Osteoblast (primary cell): ENCODE results near the gene KRT4. TPM values are rescaled to one million over a fixed set of nuclear protein-coding genes. Genes with fewer than 3 reads are reported as not detected.

Experiments
- DNase-seq: peaks from one replicate; pipeline ENCODE4 v3.0.0; 2011; ENCODE audit warnings: low spot score, mixed read lengths; ENCODE audit not compliant: insufficient read length; ENCODE audit errors: missing footprints
- H2AFZ ChIP-seq: 2 replicates; pipeline ENCODE4 v1.6.0; 2011; ENCODE audit warnings: mild to moderate bottlenecking, low read length
- H3K27ac ChIP-seq: 2 replicates; pipeline ENCODE4 v1.5.1; 2011; ENCODE audit warnings: mild to moderate bottlenecking, low read depth, low read length, moderate library complexity
- H3K27me3 ChIP-seq: 2 replicates; pipeline ENCODE4 v1.6.0; 2012; ENCODE audit warnings: mild to moderate bottlenecking, control low read depth, inconsistent platforms, low read length, moderate library complexity; ENCODE audit not compliant: insufficient read depth
- H3K36me3 ChIP-seq: 2 replicates; pipeline ENCODE4 v1.5.1; 2011; ENCODE audit warnings: mild to moderate bottlenecking, low read length, control low read depth, moderate library complexity; ENCODE audit not compliant: insufficient read depth
- H3K4me1 ChIP-seq: 2 replicates; pipeline ENCODE4 v1.5.1; 2011; ENCODE audit warnings: mild to moderate bottlenecking, low read length, control low read depth, moderate library complexity; ENCODE audit not compliant: insufficient read depth
- H3K4me2 ChIP-seq: 2 replicates; pipeline ENCODE4 v1.6.0; 2011; ENCODE audit warnings: mild to moderate bottlenecking, low read length; ENCODE audit not compliant: insufficient read depth
- H3K4me3 ChIP-seq: fragments of 200-600 bp; sonication (generic); 3 replicates; pipeline ENCODE4 v1.5.1; 2012; ENCODE audit warnings: mild to moderate bottlenecking, low read length, inconsistent platforms; ENCODE audit not compliant: insufficient read depth
- H3K79me2 ChIP-seq: 2 replicates; pipeline ENCODE4 v1.6.0; 2012; ENCODE audit warnings: mild to moderate bottlenecking, low read length, control low read depth, inconsistent platforms; ENCODE audit not compliant: insufficient read depth
- H3K9me3 ChIP-seq: 2 replicates; pipeline ENCODE4 v1.5.1; 2011; ENCODE audit warnings: low read depth, low read length, control low read depth
- H4K20me1 ChIP-seq: 2 replicates; pipeline ENCODE4 v1.6.0; 2012; ENCODE audit warnings: mild to moderate bottlenecking, low read length, control low read depth; ENCODE audit not compliant: insufficient read depth
- CTCF ChIP-seq: IDR thresholded peaks from 2 replicates; pipeline ENCODE4 v1.5.1; 2011; ENCODE audit warnings: mild to moderate bottlenecking, low read depth, low read length, moderate library complexity; ENCODE audit errors: extremely low read depth
- total RNA-seq: library from RNA; depleted of rRNA; stranded (reverse); fragments of >200 nt; gene quantifications from 2 replicates; pipeline ENCODE4 v1.2.3, GENCODE V29; 2012

KRT4 gene
- total RNA-seq, 1 donor = not detected

GRCh38 chr12:52776913-52777395, 37.0 kb downstream of the KRT4 start, which contains the start of gene KRT76:
TSS of gene KRT76 (minus strand) at chr12:52777345. CDS start at chr12:52777291, 54 bp downstream.
- no peaks in the 10 kb centered on the region for H3K9me3 ChIP-seq
- no peak for DNase-seq
- no peak for TF ChIP-seq CTCF
- H3K4me3 ChIP-seq = no peak within 1 kb of the TSS
- H3K27me3 ChIP-seq = peaks cover 78% of the 10 kb centered on the region
- no peaks in the 10 kb centered on the region for H3K79me2 ChIP-seq
- H2AFZ ChIP-seq = no peak within 1 kb of the TSS
- H3K36me3 ChIP-seq = no peaks in the 10 kb centered on the region
- no peak within 1 kb of the TSS for H3K27ac ChIP-seq
- no peaks in the 10 kb centered on the region for H3K4me1 ChIP-seq
- no peak within 1 kb of the TSS for H3K4me2 ChIP-seq
- H4K20me1 ChIP-seq = no peaks in the 10 kb centered on the region

GRCh38 chr12:52776435-52776834, 37.5 kb downstream of the KRT4 start:
- Histone ChIP-seq H3K27me3 (peaks cover 81% of the 10 kb centered on the region), H3K4me2 (no peak overlapping the region), H2AFZ (no peak overlapping the region), H3K79me2 (no peaks in the 10 kb centered on the region), H3K27ac (no peak overlapping the region), H3K9me3 (no peaks in the 10 kb centered on the region), H3K36me3 (no peaks in the 10 kb centered on the region), H3K4me3 (no peak overlapping the region), H4K20me1 (no peaks in the 10 kb centered on the region), H3K4me1 (no peaks in the 10 kb centered on the region)
- no peak for DNase-seq
- no peak for TF ChIP-seq CTCF

GRCh38 chr12:52774629-52775250, 39.2 kb downstream of the KRT4 start:
- Histone ChIP-seq H2AFZ (no peak overlapping the region), H3K27ac (no peak overlapping the region), H4K20me1 (no peaks in the 10 kb centered on the region), H3K4me1 (no peaks in the 10 kb centered on the region), H3K36me3 (no peaks in the 10 kb centered on the region), H3K79me2 (no peaks in the 10 kb centered on the region), H3K4me3 (no peak overlapping the region), H3K27me3 (peaks cover 69% of the 10 kb centered on the region), H3K4me2 (no peak overlapping the region), H3K9me3 (no peaks in the 10 kb centered on the region)
- TF ChIP-seq CTCF = no peak
- DNase-seq = no peak

- no peak for TF ChIP-seq CTCF
- no peak overlapping the region for H3K27ac ChIP-seq
- no peak overlapping the region for H3K4me2 ChIP-seq
- no peak overlapping the region for H2AFZ ChIP-seq
- H3K27me3 ChIP-seq = peaks cover 60% of the 10 kb centered on the region
- H4K20me1 ChIP-seq = no peaks in the 10 kb centered on the region
- no peaks in the 10 kb centered on the region for H3K36me3 ChIP-seq
- H3K9me3 ChIP-seq = no peaks in the 10 kb centered on the region
- H3K79me2 ChIP-seq = no peaks in the 10 kb centered on the region
- H3K4me3 ChIP-seq = no peak overlapping the region
- DNase-seq = no peak
- H3K4me1 ChIP-seq = no peaks in the 10 kb centered on the region
Observed at GRCh38 chr12:52772772-52773171, 41.1 kb downstream of the KRT4 start.
